Tibial nerve (tissue), 3 donors: ENCODE results near the gene NTF4.
"Not testable (repeated sequence)": the region's sequence is repeated elsewhere in the genome, so short reads cannot be mapped to it uniquely, and the experiment has no call there.

Experiments used
- POLR2A ChIP-seq, 2 donors: fragments of 450-650 bp; IDR thresholded peaks; one replicate each; pipeline ENCODE4 v1.6.1; 2017; ENCODE audit warnings: antibody characterized with exemption in 2 of 2, mild to moderate bottlenecking in 2 of 2, moderate library complexity in 2 of 2
- TF ChIP-seq, protein P1 (sequence below), 5 experiments: fragments of 200-600 bp in 3 of 5; fragments of 450-650 bp in 2 of 5; sonication (generic) in 3 of 5; IDR thresholded peaks; one replicate each; pipeline ENCODE4 v1.5.1; 2016 to 2019; ENCODE audit warnings: antibody characterized with exemption in 5 of 5, mild to moderate bottlenecking in 3 of 5, moderate library complexity in 2 of 5

DNA sequence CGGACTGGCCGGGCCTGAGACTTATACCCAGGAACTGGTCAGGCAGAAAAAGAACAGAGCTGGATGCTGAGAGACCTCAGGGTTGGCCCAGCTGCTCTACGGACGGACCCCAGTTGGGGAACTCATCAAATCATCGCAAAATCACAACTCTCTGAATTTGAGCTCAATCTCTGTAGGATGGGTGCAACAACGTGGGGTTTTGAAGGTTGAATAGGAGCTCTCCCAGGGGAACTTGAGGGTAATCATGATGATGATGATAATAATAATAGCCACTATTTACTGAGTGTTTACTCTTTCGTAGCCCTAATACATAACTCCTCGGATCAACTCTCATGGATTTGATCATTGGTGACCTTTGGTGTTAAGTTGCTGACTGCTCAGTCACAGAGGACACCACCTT lies 34.3 kb downstream of the NTF4 start:
- TF ChIP-seq, protein P1, sequence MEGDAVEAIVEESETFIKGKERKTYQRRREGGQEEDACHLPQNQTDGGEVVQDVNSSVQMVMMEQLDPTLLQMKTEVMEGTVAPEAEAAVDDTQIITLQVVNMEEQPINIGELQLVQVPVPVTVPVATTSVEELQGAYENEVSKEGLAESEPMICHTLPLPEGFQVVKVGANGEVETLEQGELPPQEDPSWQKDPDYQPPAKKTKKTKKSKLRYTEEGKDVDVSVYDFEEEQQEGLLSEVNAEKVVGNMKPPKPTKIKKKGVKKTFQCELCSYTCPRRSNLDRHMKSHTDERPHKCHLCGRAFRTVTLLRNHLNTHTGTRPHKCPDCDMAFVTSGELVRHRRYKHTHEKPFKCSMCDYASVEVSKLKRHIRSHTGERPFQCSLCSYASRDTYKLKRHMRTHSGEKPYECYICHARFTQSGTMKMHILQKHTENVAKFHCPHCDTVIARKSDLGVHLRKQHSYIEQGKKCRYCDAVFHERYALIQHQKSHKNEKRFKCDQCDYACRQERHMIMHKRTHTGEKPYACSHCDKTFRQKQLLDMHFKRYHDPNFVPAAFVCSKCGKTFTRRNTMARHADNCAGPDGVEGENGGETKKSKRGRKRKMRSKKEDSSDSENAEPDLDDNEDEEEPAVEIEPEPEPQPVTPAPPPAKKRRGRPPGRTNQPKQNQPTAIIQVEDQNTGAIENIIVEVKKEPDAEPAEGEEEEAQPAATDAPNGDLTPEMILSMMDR (IDR thresholded peaks at IDR 0.05): not testable (repeated sequence)
- not testable (repeated sequence) for TF ChIP-seq POLR2A (IDR thresholded peaks at IDR 0.05)
